CD8-positive, alpha-beta memory T cell (primary cell): ENCODE results near the gene CRTC1. TPM values are rescaled to one million over a fixed set of nuclear protein-coding genes. Genes with fewer than 3 reads are reported as not detected.
"Not testable (repeated sequence)": the region's sequence is repeated elsewhere in the genome, so short reads cannot be mapped to it uniquely, and the experiment has no call there.

ENCODE experiments used
- CTCF ChIA-PET: fragments of 350-600 bp; sonication (Branson Sonifier 250); formaldehyde crosslinking; loops from one replicate; lab custom pipeline; 2021; ENCODE audit warnings: antibody characterized with exemption; lab: Charles Lee
- POLR2A ChIA-PET: fragments of 350-600 bp; sonication (Branson Sonifier 250); formaldehyde crosslinking; loops from one replicate; lab custom pipeline; 2021; ENCODE audit warnings: antibody characterized with exemption; lab: Charles Lee
- DNase-seq, 5 donors: peaks; one replicate each; pipeline versions ENCODE4 v3.0.0 to v3.0.0-alpha.2; 2020 to 2022; ENCODE audit warnings: mixed read lengths in 1 of 5
- H3K27ac ChIP-seq: one replicate; pipeline ENCODE4 v1.7.0; 2013; ENCODE audit warnings: low read depth, mild to moderate bottlenecking, low read length, moderate library complexity
- H3K27me3 ChIP-seq: 2 replicates; pipeline ENCODE4 v1.7.0; 2013; ENCODE audit warnings: low read length, mild to moderate bottlenecking; ENCODE audit not compliant: insufficient read depth, poor library complexity, severe bottlenecking
- H3K36me3 ChIP-seq: 2 replicates; pipeline ENCODE4 v1.7.0; 2013; ENCODE audit warnings: mild to moderate bottlenecking, low read length, moderate library complexity; ENCODE audit not compliant: insufficient read depth
- H3K4me1 ChIP-seq: 2 replicates; pipeline ENCODE4 v1.7.0; 2013; ENCODE audit warnings: mild to moderate bottlenecking, low read length, moderate library complexity; ENCODE audit not compliant: insufficient read depth
- H3K4me3 ChIP-seq: 2 replicates; pipeline ENCODE4 v1.7.0; 2013; ENCODE audit warnings: mild to moderate bottlenecking, low read length
- H3K9me3 ChIP-seq: 2 replicates; pipeline ENCODE4 v1.7.0; 2013; ENCODE audit warnings: mild to moderate bottlenecking, low read length
- H3K27ac Mint-ChIP-seq, 8 donors: one replicate each; pipeline ENCODE4 v1.8.0; 2020 to 2021; ENCODE audit warnings: mixed read lengths in 8 of 8, mild to moderate bottlenecking in 6 of 8, inconsistent platforms in 3 of 8, moderate library complexity in 3 of 8
- H3K27me3 Mint-ChIP-seq, 2 donors: one replicate each; pipeline ENCODE4 v1.8.0; 2020 to 2021; ENCODE audit warnings: mixed read lengths in 2 of 2, mild to moderate bottlenecking in 1 of 2, moderate library complexity in 1 of 2
- H3K36me3 Mint-ChIP-seq, 3 donors: one replicate each; pipeline ENCODE4 v1.8.0; 2020 to 2021; ENCODE audit warnings: mixed read lengths in 3 of 3, inconsistent platforms in 1 of 3, mild to moderate bottlenecking in 1 of 3
- H3K4me1 Mint-ChIP-seq, 3 donors: one replicate each; pipeline ENCODE4 v1.8.0; 2020 to 2021; ENCODE audit warnings: mixed read lengths in 3 of 3, inconsistent platforms in 1 of 3, mild to moderate bottlenecking in 1 of 3
- H3K4me3 Mint-ChIP-seq, 7 donors: one replicate each; pipeline ENCODE4 v1.8.0; 2020 to 2021; ENCODE audit warnings: mixed read lengths in 7 of 7, mild to moderate bottlenecking in 6 of 7, moderate library complexity in 4 of 7, inconsistent platforms in 2 of 7
- H3K9me3 Mint-ChIP-seq, 5 donors: one replicate each; pipeline ENCODE4 v1.8.0; 2020 to 2022; ENCODE audit warnings: mixed read lengths in 5 of 5, mild to moderate bottlenecking in 3 of 5, moderate library complexity in 2 of 5, inconsistent platforms in 1 of 5
- polyA plus RNA-seq: library from polyadenylated mRNA; unstranded; fragments of 300-500 nt; fragmentation: Illumina TruSeq; gene quantifications from one replicate; pipeline ENCODE4 v1.2.3, GENCODE V29; 2021
- total RNA-seq, 2 experiments: library from RNA; stranded (reverse); gene quantifications; one replicate each; pipeline ENCODE4 v1.2.3, GENCODE V29; 2021

Gene CRTC1
- total and polyA plus RNA-seq, 3 experiments from 2014 or later: 1.3 to 7.1 (median 6.7) TPM

DNA sequence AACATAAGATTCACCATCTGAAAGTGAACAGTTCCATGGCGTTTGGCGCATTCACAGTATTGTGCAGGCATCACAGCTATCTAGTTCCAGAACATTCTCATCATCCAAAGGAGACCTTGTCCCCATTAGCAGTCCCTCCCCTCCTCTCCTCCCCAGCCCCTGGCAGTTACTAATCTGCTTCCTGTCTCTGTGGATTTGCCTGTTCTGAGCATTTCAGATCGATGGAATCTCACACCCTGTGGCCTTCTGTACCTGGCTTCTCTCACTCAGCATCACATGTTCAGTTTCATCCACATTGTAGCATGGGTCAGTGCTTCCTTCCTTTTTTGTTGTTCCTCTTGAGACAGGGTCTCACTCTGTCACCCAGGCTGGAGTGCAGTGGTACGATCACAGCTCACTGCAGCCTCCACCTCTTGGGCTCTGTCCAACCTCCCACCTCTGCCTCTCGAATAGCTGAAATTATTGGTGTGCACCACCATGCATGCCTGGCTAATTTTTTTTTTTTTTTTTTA, 34.6 kb downstream of the CRTC1 start:
- ChIA-PET POLR2A (no interaction called here), CTCF (no interaction called here)
- H3K9me3 Mint-ChIP-seq: no peaks in the 10 kb centered on the region
- H3K4me3 Mint-ChIP-seq: no peak overlapping the region
- no peaks in the 10 kb centered on the region for H3K36me3 ChIP-seq
- H3K27me3 Mint-ChIP-seq: no peaks in the 10 kb centered on the region
- H3K27me3 ChIP-seq: no peaks in the 10 kb centered on the region
- no peak for DNase-seq
- no peak overlapping the region for H3K27ac ChIP-seq
- H3K36me3 Mint-ChIP-seq: peaks cover 0 to 21% (median 9%) of the 10 kb centered on the region in 3 donors
- H3K4me1 ChIP-seq: no peaks in the 10 kb centered on the region
- H3K4me1 Mint-ChIP-seq: peaks cover 14 to 39% (median 21%) of the 10 kb centered on the region in 3 donors
- peak overlapping the region in 1 of 8 donors; percentile 70 for H3K27ac Mint-ChIP-seq
- no peaks in the 10 kb centered on the region for H3K9me3 ChIP-seq
- H3K4me3 ChIP-seq: no peak overlapping the region

- H3K4me1 Mint-ChIP-seq: peaks cover 8 to 40% (median 22%) of the 10 kb centered on the region in 3 donors
Observed at GRCh38 chr19:18718846-18719458, 35.5 kb downstream of the CRTC1 start.

DNA sequence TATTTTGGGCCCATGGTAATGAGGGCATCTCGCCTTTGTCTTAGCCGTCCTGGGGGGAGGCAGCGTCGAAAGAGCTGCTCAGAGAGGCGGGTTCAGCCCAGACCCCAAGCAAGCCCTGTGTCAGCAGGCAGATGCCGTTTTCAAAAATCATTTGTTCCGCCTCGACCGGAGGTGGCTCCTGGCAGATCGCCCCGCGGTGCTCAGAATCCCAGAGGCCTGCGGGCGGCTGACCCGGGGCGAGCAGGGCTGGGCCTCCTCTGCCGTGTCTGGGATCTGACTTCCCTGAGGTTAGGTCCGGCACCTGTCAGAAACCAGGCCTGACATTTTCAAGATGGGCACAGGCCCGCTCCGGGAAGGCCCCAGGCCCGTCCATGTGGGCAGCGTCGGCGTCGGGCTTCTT, 36.1 kb downstream of the CRTC1 start:
- Mint-ChIP-seq H3K36me3 (peaks cover 0 to 27% (median 9%) of the 10 kb centered on the region in 3 donors), H3K9me3 (no peaks in the 10 kb centered on the region), H3K4me1 (peaks cover 8 to 40% (median 20%) of the 10 kb centered on the region in 3 donors), H3K27ac (no peak overlapping the region), H3K4me3 (no peak overlapping the region), H3K27me3 (no peaks in the 10 kb centered on the region)
- CTCF ChIA-PET: no interaction called here
- Histone ChIP-seq H3K9me3 (no peaks in the 10 kb centered on the region), H3K27ac (no peak overlapping the region), H3K4me3 (no peak overlapping the region), H3K36me3 (no peaks in the 10 kb centered on the region), H3K4me1 (no peaks in the 10 kb centered on the region), H3K27me3 (no peaks in the 10 kb centered on the region)
- POLR2A ChIA-PET: no interaction called here
- no peak for DNase-seq

More at GRCh38 chr19:18718846-18719458, 35.5 kb downstream of the CRTC1 start:
- Histone ChIP-seq H3K27me3 (no peaks in the 10 kb centered on the region), H3K36me3 (no peaks in the 10 kb centered on the region), H3K4me3 (no peak overlapping the region), H3K9me3 (no peaks in the 10 kb centered on the region), H3K4me1 (no peaks in the 10 kb centered on the region), H3K27ac (no peak overlapping the region)
- CTCF ChIA-PET: no interaction called here
- H3K27me3 Mint-ChIP-seq: no peaks in the 10 kb centered on the region
- DNase-seq: no peak
- H3K9me3 Mint-ChIP-seq: no peaks in the 10 kb centered on the region
- POLR2A ChIA-PET: no interaction called here
- H3K27ac Mint-ChIP-seq: peak overlapping the region in 4 of 8 donors; percentile 17 to 68 (median 32)
- no peak overlapping the region for H3K4me3 Mint-ChIP-seq
- H3K36me3 Mint-ChIP-seq: peaks cover 0 to 27% (median 9%) of the 10 kb centered on the region in 3 donors

GRCh38 chr19:18723871-18724377, 40.4 kb downstream of the CRTC1 start:
- DNase-seq: no peak
- Mint-ChIP-seq H3K36me3 (peaks cover 0 to 21% (median 6%) of the 10 kb centered on the region in 3 donors), H3K27me3 (no peaks in the 10 kb centered on the region), H3K4me3 (no peak overlapping the region), H3K27ac (no peak overlapping the region), H3K9me3 (no peaks in the 10 kb centered on the region), H3K4me1 (peaks cover 0 to 14% (median 7%) of the 10 kb centered on the region in 3 donors)
- Histone ChIP-seq H3K36me3 (no peaks in the 10 kb centered on the region), H3K4me1 (no peaks in the 10 kb centered on the region), H3K27me3 (no peaks in the 10 kb centered on the region), H3K27ac (no peak overlapping the region), H3K9me3 (no peaks in the 10 kb centered on the region), H3K4me3 (no peak overlapping the region)
- ChIA-PET POLR2A (no interaction called here), CTCF (no interaction called here)

- H3K4me3 Mint-ChIP-seq: no peak overlapping the region
- H3K27ac Mint-ChIP-seq: peak overlapping the region in 2 of 8 donors; percentile 69 to 87
- H3K27ac ChIP-seq: no peak overlapping the region
- no peak for DNase-seq
- no peaks in the 10 kb centered on the region for H3K9me3 ChIP-seq
- H3K4me3 ChIP-seq: no peak overlapping the region
- H3K36me3 Mint-ChIP-seq: peaks cover 0 to 19% (median 3%) of the 10 kb centered on the region in 3 donors
- peaks cover 2 to 11% (median 5%) of the 10 kb centered on the region in 3 donors for H3K4me1 Mint-ChIP-seq
- H3K9me3 Mint-ChIP-seq: no peaks in the 10 kb centered on the region
- POLR2A ChIA-PET: interaction anchor here (0.6 kb wide), 1 partner anchor 102 kb away, joined by 4 read pairs; no protein-coding TSS in a partner anchor
- no peaks in the 10 kb centered on the region for H3K27me3 Mint-ChIP-seq
- H3K4me1 ChIP-seq: no peaks in the 10 kb centered on the region
- CTCF ChIA-PET: interaction anchor here (0.7 to 1.4 kb wide), 2 partner anchors 13 to 14 kb away, joined by 3 to 4 read pairs; no protein-coding TSS in a partner anchor
- no peaks in the 10 kb centered on the region for H3K27me3 ChIP-seq
- no peaks in the 10 kb centered on the region for H3K36me3 ChIP-seq
Observed at GRCh38 chr19:18725841-18726770, 42.6 kb downstream of the CRTC1 start.

GRCh38 chr19:18726846-18727245, 43.4 kb downstream of the CRTC1 start:
- H3K4me1 ChIP-seq: no peaks in the 10 kb centered on the region
- Mint-ChIP-seq H3K36me3 (peaks cover 0 to 19% (median 3%) of the 10 kb centered on the region in 3 donors), H3K27ac (peak overlapping the region in 1 of 8 donors; percentile 76), H3K4me3 (no peak overlapping the region), H3K27me3 (no peaks in the 10 kb centered on the region), H3K4me1 (peaks cover 5 to 11% (median 5%) of the 10 kb centered on the region in 3 donors), H3K9me3 (no peaks in the 10 kb centered on the region)
- H3K36me3 ChIP-seq: no peaks in the 10 kb centered on the region
- no peak overlapping the region for H3K4me3 ChIP-seq
- ChIA-PET POLR2A (interaction anchor here (0.6 kb wide), 1 partner anchor 101 kb away, joined by 4 read pairs; no protein-coding TSS in a partner anchor), CTCF (interaction anchor here (0.7 to 1.4 kb wide), 2 partner anchors 12 to 15 kb away, joined by 3 to 4 read pairs; no protein-coding TSS in a partner anchor)
- no peaks in the 10 kb centered on the region for H3K27me3 ChIP-seq
- H3K27ac ChIP-seq: no peak overlapping the region
- no peaks in the 10 kb centered on the region for H3K9me3 ChIP-seq
- DNase-seq: no peak

DNA sequence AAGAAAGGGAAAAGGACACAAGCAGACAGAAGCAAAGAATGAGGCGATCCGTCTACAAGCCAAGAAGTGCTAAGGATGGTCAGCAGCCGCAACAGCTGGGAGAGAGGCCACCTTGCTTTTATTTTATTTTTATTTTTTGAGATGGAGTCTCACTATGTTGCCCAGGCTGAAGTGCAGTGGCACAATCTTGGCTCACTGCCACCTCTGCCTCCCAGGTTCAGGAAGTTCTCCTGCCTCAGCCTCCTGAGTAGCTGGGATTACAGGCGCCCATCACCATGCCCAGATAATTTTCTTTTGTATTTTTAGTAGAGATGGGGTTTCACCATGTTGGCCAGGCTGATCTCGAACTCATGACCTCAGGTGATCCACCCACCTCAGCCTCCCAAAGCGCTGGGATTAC, 44.1 kb downstream of the CRTC1 start:
- H3K36me3 ChIP-seq, H3K9me3 Mint-ChIP-seq, H3K4me1 Mint-ChIP-seq, H3K27ac Mint-ChIP-seq, H3K4me3 Mint-ChIP-seq, H3K27me3 ChIP-seq, H3K9me3 ChIP-seq, H3K4me3 ChIP-seq, H3K27ac ChIP-seq, POLR2A ChIA-PET, H3K27me3 Mint-ChIP-seq, DNase-seq, H3K4me1 ChIP-seq: not testable (repeated sequence)
- H3K36me3 Mint-ChIP-seq: peaks cover 0 to 14% (median under 1%) of the 10 kb centered on the region in 3 donors
- CTCF ChIA-PET: interaction anchor here (1.4 kb wide), 1 partner anchor 16 kb away, joined by 4 read pairs; no protein-coding TSS in a partner anchor
